K562 (cell line): ENCODE measurements around the gene CARD11. TPM values are rescaled to one million over a fixed set of nuclear protein-coding genes. Genes with fewer than 3 reads are reported as not detected.

Experiments used
- ADNP ChIP-seq: fragments of 200-800 bp; sonication (Bioruptor generic); IDR thresholded peaks from 2 replicates; pipeline ENCODE4 v1.6.1; 2016; ENCODE audit warnings: missing genetic modification characterization, missing compliant biosample characterization
- BCOR ChIP-seq: fragments of 450-650 bp; IDR thresholded peaks from 2 replicates; pipeline ENCODE4 v1.6.1; 2016
- BRD9 ChIP-seq: fragments of 450-650 bp; IDR thresholded peaks from 2 replicates; pipeline ENCODE4 v1.6.1; 2018; ENCODE audit warnings: low read depth; ENCODE audit not compliant: partially characterized antibody
- CBX1 ChIP-seq: sonication (generic); IDR thresholded peaks from 2 replicates; pipeline ENCODE4 v1.6.1; 2016; ENCODE audit warnings: antibody characterized with exemption, low read depth, mild to moderate bottlenecking
- CBX3 ChIP-seq, 2 experiments: IDR thresholded peaks; 1 replicate in 1 of 2; 2 replicates in 1 of 2; pipeline ENCODE4 v1.6.1; 2012; ENCODE audit warnings: inconsistent platforms in 2 of 2, low read length in 2 of 2, borderline replicate concordance in 1 of 2, control low read depth in 1 of 2
- CHAMP1 ChIP-seq: fragments of 450-650 bp; IDR thresholded peaks from 2 replicates; pipeline ENCODE4 v1.6.1; 2016; ENCODE audit warnings: mild to moderate bottlenecking
- ELK1 ChIP-seq: sonication (generic); formaldehyde crosslinking; IDR thresholded peaks from 2 replicates; pipeline ENCODE4 v1.8.1; 2022; ENCODE audit warnings: missing genetic modification reagents
- FOXA3 ChIP-seq, 2 experiments: fragments of 450-650 bp in 1 of 2; sonication (generic) in 1 of 2; formaldehyde crosslinking; IDR thresholded peaks in 1 of 2; conservative IDR thresholded peaks in 1 of 2; 2 replicates each; pipeline versions ENCODE4 v1.4.0 to v1.8.0; 2020 to 2022; ENCODE audit warnings: mild to moderate bottlenecking in 2 of 2, missing genetic modification reagents in 1 of 2
- HDAC2 ChIP-seq: fragments of 450-650 bp; IDR thresholded peaks from 2 replicates; pipeline ENCODE4 v1.6.1; 2016; ENCODE audit warnings: mild to moderate bottlenecking
- HES1 ChIP-seq: fragments of 450-650 bp; IDR thresholded peaks from 2 replicates; pipeline ENCODE4 v1.6.1; 2016; ENCODE audit warnings: low read depth, mild to moderate bottlenecking, moderate library complexity
- HNRNPL ChIP-seq: fragments of 200-400 bp; formaldehyde crosslinking; IDR thresholded peaks from 2 replicates; pipeline ENCODE4 v1.6.1; 2017; ENCODE audit warnings: low read depth, mild to moderate bottlenecking, low read length
- L3MBTL2 ChIP-seq: fragments of 450-650 bp; IDR thresholded peaks from 2 replicates; pipeline ENCODE4 v1.6.1; 2016; ENCODE audit warnings: mild to moderate bottlenecking, moderate library complexity
- MTA1 ChIP-seq: fragments of 450-650 bp; IDR thresholded peaks from 2 replicates; pipeline ENCODE4 v1.6.1; 2017; ENCODE audit warnings: borderline replicate concordance
- NCOA6 ChIP-seq: fragments of 450-650 bp; IDR thresholded peaks from 2 replicates; pipeline ENCODE4 v1.6.1; 2017; ENCODE audit warnings: mild to moderate bottlenecking
- NFRKB ChIP-seq: fragments of 450-650 bp; IDR thresholded peaks from 2 replicates; pipeline ENCODE4 v1.6.1; 2016; ENCODE audit warnings: low read depth
- RBM14 ChIP-seq: fragments of 200-400 bp; formaldehyde crosslinking; IDR thresholded peaks from 2 replicates; pipeline ENCODE4 v1.6.1; 2018; ENCODE audit warnings: low read depth, mild to moderate bottlenecking, low read length, moderate library complexity, borderline replicate concordance; ENCODE audit not compliant: insufficient read depth
- RBM25 ChIP-seq: fragments of 200-400 bp; formaldehyde crosslinking; IDR thresholded peaks from 2 replicates; pipeline ENCODE4 v1.6.1; 2018; ENCODE audit warnings: low read length, low read depth, moderate library complexity; ENCODE audit not compliant: severe bottlenecking
- RFX5 ChIP-seq: IDR thresholded peaks from 2 replicates; pipeline ENCODE4 v1.6.1; 2011; ENCODE audit warnings: low read depth, mild to moderate bottlenecking, improper control_type of control experiment, low read length
- SNAPC5 ChIP-seq: fragments of 250-450 bp; sonication (Bioruptor Pico); IDR thresholded peaks from 2 replicates; pipeline ENCODE4 v1.8.0; 2021; ENCODE audit warnings: moderate library complexity, mild to moderate bottlenecking, inconsistent platforms
- TAF15 ChIP-seq: fragments of 200-400 bp; formaldehyde crosslinking; IDR thresholded peaks from 2 replicates; pipeline ENCODE4 v1.6.1; 2017; ENCODE audit warnings: mild to moderate bottlenecking, low read depth, low read length, moderate library complexity
- ZBTB7A ChIP-seq: IDR thresholded peaks from 2 replicates; pipeline ENCODE4 v1.6.1; 2011; ENCODE audit warnings: low read depth, mild to moderate bottlenecking, low read length, moderate library complexity, borderline replicate concordance; ENCODE audit not compliant: control insufficient read depth
- ZBTB8A ChIP-seq: fragments of 450-650 bp; IDR thresholded peaks from 2 replicates; pipeline ENCODE4 v1.6.1; 2018; ENCODE audit warnings: mild to moderate bottlenecking, moderate library complexity; ENCODE audit not compliant: partially characterized antibody
- ZNF217 ChIP-seq: sonication (generic); formaldehyde crosslinking; IDR thresholded peaks from 2 replicates; pipeline ENCODE4 v1.8.0; 2022; ENCODE audit warnings: mild to moderate bottlenecking, missing genetic modification reagents
- ZNF449 ChIP-seq: fragments of 250-450 bp; sonication (Bioruptor Pico); IDR thresholded peaks from 2 replicates; pipeline ENCODE4 v1.8.0; 2022; ENCODE audit warnings: moderate library complexity, mild to moderate bottlenecking, inconsistent platforms
- ZNF695 ChIP-seq: fragments of 450-650 bp; formaldehyde crosslinking; IDR thresholded peaks from 2 replicates; pipeline ENCODE4 v1.4.0; 2020; ENCODE audit warnings: mild to moderate bottlenecking, moderate library complexity
- polyA plus RNA-seq, 8 experiments: library from polyadenylated mRNA; depleted of rRNA in 4 of 8; stranded (reverse) in 5 of 8; unstranded in 3 of 8; fragments of >200 nt; fragmentation: Nextera tagmentation in 2 of 8; fragmentation: Illumina TruSeq in 1 of 8; extraction: Ambion mirVana in 2 of 8; extraction: Trizol in 1 of 8; gene quantifications; 2 replicates each; pipeline versions ENCODE4 v1.2.1 to v1.2.3, GENCODE V29; 2011 to 2014; ENCODE audit warnings: inconsistent platforms in 1 of 8, missing spikeins in 1 of 8
- total RNA-seq, 7 experiments: library from RNA; depleted of rRNA in 6 of 7; stranded (reverse); fragments of >200 nt in 6 of 7; fragmentation: Illumina TruSeq in 2 of 7; extraction: Trizol in 2 of 7; gene quantifications; 2 replicates each; pipeline versions ENCODE4 v1.2.1 to v1.2.3, GENCODE V29; 2011 to 2021; ENCODE audit warnings: low replicate concordance in 1 of 7

CARD11 gene
- total and polyA plus RNA-seq, 9 of the 15 experiments (the other 6 are each of a cell fraction or from before 2014, with no cell fraction given) = 0.07 to 12.8 (median 5.7) TPM

- TF ChIP-seq ZNF449 (no peak), ELK1 (CRISPR knock-in tag) (no peak), ZBTB7A (no peak), BCOR (peak; percentile 84), RBM25 (peak; percentile 97), HNRNPL (no peak), ZNF217 (CRISPR knock-in tag) (no peak), CBX3 (IDR thresholded peaks at IDR 0.05; ENCODE audit: borderline replicate concordance in 1 of 2, low read length in 2 of 2) (peak in 1 of 2 experiments; percentile 93; a peak in 2 of 3 replicates), RBM14 (no peak), ZBTB8A (no peak), RFX5 (no peak), NCOA6 (no peak), CHAMP1 (no peak), ZNF695 (no peak), MTA1 (no peak), HDAC2 (0 out of 2 replicates have a peak, but pooled peaks have one; percentile 48), L3MBTL2 (no peak), FOXA3 (CRISPR knock-in tag; conservative IDR thresholded peaks at IDR 0.05 in 1 of 2, IDR thresholded peaks at IDR 0.05 in 1 of 2) (no peak), TAF15 (no peak), SNAPC5 (no peak), ADNP (peak; percentile 89), BRD9 (no peak), CBX1 (0 out of 2 replicates have a peak, but pooled peaks have one; percentile 47), HES1 (no peak), NFRKB (no peak)
These were observed 77.9 kb downstream of the CARD11 start (continued) for GRCh38 chr7:2965745-2966270.
